Stimulated activated CD8-positive, alpha-beta memory T cell treated with anti-CD3 and anti-CD28 coated beads, Interleukin-7, amount 100 ng/mL, for 1 hour (primary cell): ENCODE results near the gene ETNK2.
"Not testable (repeated sequence)": the region's sequence is repeated elsewhere in the genome, so short reads cannot be mapped to it uniquely, and the experiment has no call there.

Experiments used
- DNase-seq, 2 donors: peaks; one replicate each; pipeline ENCODE4 v3.0.0-alpha.2; 2020; ENCODE audit warnings: low read depth in 2 of 2

Gene ETNK2

DNA sequence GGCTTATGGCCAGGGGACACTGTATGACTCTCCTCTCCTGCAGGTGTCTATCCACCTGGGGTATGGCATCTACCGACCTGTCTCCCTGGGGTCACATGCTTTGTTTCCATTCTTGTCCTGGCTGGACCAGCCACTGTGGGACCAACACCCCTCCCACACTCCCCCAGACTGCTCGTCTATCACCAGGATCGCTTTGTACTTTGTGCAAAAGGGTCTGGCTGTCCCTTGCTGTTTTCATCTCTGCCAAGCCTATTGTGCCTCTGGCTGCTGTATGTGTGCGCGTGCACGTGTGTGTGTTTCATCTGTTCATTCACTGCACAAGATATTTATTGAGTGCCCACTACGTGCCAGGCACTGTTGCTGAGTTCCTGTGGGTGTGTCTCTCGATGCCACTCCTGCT, 25.5 kb downstream of the ETNK2 start:
- DNase-seq: no peak

GRCh38 chr1:204125759-204126351, 26.0 kb downstream of the ETNK2 start:
- no peak for DNase-seq

GRCh38 chr1:204124639-204125038, 27.2 kb downstream of the ETNK2 start:
- DNase-seq: no peak

DNA sequence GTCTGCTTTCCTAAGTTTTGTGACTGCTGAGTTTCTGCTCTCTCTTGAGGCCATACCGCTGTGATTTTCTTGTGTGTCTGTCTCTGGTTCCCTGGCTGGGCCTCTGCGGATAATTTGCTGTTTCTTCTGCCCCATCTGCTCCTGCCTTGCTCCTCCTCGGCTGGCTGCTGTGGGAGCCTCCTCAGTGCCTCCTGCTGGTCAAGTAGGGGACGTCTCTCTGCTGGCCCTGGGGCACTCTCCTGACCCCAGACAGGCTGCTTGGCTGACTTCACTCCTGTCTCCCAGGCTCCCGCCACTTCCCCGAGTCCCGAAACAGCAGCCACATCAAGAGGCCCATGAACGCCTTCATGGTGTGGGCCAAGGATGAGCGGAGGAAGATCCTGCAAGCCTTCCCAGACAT, 28.5 kb downstream of the ETNK2 start:
- no peak for DNase-seq

- DNase-seq: no peak
Observed at GRCh38 chr1:204121840-204122555, 29.8 kb downstream of the ETNK2 start.

- DNase-seq: no peak
Observed at GRCh38 chr1:204116539-204116938, 35.3 kb downstream of the ETNK2 start.

- DNase-seq: no peak
Observed at GRCh38 chr1:204115116-204115515, 36.7 kb downstream of the ETNK2 start.

GRCh38 chr1:204114606-204115005, 37.2 kb downstream of the ETNK2 start:
- DNase-seq: no peak

DNA sequence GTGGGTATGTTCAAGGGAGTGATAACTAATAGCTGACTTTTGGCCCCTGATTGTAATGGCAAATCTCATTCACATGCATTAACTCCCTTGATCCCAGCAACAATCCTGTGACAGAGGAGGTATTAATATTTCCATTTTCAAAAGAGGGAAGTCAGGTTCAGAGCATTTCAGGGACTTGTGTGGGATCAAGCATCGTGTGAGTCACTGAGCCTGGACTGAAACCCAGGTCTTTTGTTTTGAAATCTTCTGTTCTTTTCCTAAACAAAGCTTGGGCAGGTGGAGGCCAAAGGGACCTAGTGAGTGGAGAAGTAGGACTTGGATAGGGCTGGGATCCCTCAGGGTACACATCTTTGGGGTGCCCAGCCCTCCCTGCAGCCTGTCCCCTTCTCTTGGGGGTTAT, 37.9 kb downstream of the ETNK2 start:
- no peak for DNase-seq

DNA sequence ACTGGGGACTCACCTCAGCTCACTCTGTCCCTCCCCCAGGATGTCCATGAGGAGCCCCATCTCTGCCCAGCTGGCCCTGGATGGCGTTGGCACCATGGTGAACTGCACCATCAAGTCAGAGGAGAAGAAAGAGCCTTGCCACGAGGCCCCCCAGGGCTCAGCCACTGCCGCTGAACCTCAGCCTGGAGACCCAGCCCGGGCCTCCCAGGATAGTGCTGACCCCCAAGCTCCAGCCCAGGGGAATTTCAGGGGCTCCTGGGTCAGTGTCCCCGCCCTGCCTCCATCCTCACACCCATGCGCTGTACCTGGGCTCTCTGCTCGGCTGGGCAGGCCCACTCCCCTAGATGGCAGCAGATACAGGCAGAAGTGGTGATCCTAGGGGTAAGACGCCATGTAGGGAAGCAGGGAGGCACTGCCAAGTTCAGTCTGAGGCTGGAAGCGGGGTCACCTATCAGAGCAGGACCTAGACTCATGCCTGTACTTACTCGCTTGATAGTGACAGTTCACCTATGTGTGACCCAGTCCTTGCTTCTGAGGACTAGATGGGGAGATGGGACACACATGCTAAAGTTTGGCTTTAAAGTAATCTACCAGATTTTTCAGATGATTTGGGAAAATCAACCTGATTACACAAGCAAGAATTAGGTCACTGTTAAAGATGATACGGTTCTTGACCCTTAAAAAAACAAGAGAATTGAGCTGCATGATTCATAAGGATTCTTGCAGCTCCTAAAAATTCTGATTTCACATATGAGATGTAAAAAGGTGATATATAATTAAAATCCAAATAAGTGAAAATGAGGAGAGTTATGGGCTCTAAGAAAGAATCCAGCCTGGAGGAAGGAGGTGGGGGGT, 38.7 kb downstream of the ETNK2 start:
- no peak for DNase-seq

DNA sequence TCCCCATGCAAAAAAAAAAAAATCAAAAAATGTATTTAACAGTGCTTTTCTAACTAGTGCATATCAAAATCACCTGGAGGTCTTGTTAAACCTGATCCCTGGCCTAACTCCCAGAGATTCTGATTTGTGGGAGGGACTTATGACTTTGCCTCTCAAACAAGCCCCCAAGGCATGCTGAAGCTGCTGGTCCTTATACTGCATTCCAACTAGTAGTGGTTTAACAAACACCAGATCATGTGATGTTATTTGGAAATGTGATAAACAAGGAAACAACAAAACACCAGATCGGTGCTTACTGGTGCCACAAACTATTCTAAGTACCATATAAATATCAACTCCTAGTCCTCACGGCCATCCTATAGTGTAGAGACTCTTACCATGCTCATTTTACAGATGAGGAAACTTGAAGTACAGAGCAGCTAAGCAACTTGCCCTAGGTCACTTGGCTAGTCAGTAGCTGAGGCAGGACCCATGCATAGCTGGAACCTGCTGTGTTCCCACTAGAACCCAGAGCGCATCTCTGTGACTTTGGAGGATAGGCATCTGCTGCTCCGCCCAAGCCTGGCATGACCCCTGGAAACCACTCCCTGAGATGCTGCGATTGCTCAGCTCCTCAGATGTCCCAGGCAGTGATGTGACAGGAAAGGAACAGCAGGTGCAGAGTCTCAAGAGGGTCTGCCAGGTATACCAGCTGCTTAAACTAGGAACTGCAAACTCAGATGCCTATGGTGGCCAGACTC, 40.8 kb downstream of the ETNK2 start:
- no peak for DNase-seq

GRCh38 chr1:204108312-204109141, 43.3 kb downstream of the ETNK2 start:
- no peak for DNase-seq

GRCh38 chr1:204107892-204108291, 44.0 kb downstream of the ETNK2 start:
- no peak for DNase-seq

DNA sequence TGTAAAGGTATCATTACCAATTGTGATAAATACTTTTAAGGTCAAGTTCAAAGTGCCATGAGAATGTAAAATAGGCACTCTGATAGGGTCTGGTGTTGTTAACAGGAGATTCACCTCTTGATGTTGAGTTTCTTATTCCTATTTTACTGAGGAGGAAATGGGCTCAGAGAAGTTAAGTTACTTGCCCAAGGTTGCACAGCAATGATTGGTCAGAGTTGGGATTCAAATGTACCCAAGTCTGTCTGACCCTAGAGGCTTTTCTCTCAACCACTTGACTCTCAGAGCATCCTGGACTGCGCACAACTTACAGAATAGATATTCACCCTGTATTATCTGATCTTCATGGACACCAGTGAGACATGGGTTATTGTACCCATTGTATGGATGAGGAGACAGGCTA, 45.0 kb downstream of the ETNK2 start:
- DNase-seq: no peak

GRCh38 chr1:204105131-204105515, 46.7 kb downstream of the ETNK2 start:
- no peak for DNase-seq

GRCh38 chr1:204104331-204105130, 47.3 kb downstream of the ETNK2 start:
- no peak for DNase-seq

DNA sequence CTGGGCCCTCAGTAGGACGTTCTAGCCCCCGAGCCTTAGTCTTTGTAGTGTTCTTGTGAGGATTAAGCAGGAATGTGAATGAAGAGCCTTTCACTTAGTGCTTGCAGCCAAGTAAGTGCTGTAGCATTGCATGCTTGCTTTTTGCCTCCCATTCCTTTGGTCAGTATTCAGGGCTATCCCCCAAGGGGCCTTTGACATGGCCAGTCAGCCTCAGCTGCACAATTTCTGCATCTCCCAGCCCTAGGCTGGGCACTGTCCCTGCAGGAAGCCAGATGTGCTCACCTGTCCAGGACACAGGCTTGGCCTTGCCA, 48.5 kb downstream of the ETNK2 start:
- no peak for DNase-seq

DNA sequence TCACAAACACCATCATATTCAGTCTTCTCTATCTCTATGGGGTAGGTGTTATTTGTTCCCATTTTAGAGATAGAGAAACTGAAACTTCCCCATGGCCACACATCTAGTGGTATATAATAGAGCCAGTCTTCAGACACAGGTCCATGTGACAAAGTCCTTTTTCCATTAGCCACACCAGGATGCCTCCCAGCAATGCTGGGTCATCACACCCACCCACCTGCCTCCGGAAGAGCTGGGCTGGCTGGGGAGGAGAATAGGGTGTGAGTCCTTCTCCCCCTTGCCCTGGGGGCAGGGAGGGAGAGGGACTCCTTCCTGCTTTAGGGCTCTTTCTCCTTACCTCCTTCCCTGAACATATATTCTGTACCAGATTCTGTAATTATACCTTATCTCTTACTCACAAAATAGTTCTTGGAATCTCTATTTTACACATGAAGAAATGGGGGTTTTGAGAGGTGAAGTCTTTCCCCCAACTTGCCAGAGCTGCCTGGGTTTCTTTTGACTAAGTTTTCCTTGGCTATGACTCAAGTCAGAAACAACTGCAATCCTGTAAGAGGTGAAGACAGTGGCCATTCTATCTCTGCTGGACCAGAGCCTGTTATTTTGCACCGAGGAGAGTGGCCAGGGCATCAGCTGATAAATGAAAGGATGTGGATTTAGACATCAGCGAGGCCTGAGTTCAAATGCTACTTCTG, 49.0 kb downstream of the ETNK2 start:
- no peak for DNase-seq

DNA sequence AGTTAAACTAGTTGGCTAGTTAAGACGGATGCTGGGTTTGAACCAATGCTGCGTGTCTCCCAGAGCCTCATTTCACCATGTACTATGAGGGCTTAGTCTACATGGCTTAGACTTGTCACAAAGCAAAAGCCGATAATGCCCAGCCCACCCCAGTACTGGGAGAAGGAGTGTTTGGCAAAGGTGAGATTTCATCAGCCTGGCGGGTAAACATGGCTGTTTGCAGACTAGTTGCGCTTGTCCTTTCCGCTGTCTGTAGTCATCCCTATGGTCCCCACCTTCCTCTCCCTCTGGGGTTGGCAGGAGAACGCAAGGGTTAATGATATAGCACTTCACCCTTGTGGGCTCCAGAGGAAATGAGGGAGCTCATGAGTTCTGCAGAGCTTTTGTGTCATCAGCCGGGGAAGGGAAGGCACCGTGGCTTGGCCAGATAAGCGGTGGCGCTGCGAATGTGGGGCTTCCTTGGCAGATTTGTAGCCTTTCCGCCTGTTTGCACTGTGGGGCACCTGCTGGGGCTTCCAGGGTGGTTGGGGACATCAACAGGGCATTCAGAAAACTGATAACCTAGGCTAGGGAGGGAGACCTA, 49.7 kb downstream of the ETNK2 start:
- DNase-seq: no peak

DNA sequence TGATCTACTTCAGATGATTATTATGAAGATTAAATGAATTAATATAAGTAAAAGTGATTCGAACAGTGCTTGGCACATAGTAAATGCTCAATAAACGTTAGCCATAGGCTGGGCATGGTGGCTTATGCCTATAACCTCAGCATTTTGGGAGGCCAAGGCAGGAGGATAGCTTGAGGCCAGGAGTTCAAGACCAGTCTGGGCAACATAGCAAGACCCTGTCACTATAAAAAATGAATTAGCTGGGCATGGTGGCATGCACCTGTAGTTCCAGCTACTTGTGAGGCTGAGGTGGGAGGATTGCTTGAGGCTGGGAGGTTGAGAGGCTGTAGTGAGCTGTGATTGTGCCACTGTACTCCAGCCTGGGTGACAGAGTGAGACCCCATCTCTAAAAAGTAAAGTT, 52.1 kb downstream of the ETNK2 start:
- DNase-seq: not testable (repeated sequence)
